HepG2 (cell line): ENCODE data around the gene SNCG. TPM values are rescaled to one million over a fixed set of nuclear protein-coding genes. Genes with fewer than 3 reads are reported as not detected.
"Not testable (repeated sequence)": the region's sequence is repeated elsewhere in the genome, so short reads cannot be mapped to it uniquely, and the experiment has no call there.

Experiments used
- ATAC-seq: fragments of 200-7000 bp; cut with Tn5 transposase; 3 replicates; pipeline ENCODE4 v1.9.1; 2020; ENCODE audit warnings: mild to moderate bottlenecking, moderate library complexity
- BruUV-seq: library from RNA; stranded (reverse); fragments of 400-500 nt; replicated peaks from 2 replicates; lab custom pipeline; 2021; lab: Mats Ljungman, UMichigan
- CTCF ChIA-PET: fragments of 300-600 bp; formaldehyde crosslinking; extraction: SDS; loops from one replicate; lab custom pipeline; 2021; ENCODE audit warnings: low total read pairs, inconsistent platforms, low intra/inter-chr PET ratio; lab: Yijun Ruan, JAX
- POLR2A ChIA-PET: fragments of 350-600 bp; sonication (Branson Sonifier 250); formaldehyde crosslinking; loops from one replicate; lab custom pipeline; 2020; ENCODE audit warnings: antibody characterized with exemption, inconsistent platforms; lab: Yijun Ruan, JAX
- DNase-seq: peaks from one replicate; pipeline ENCODE4 v3.0.0-alpha.2; 2015; ENCODE audit warnings: low spot score
- FAIRE-seq: peaks from 3 replicates; lab custom pipeline; 2011; peaks lifted over from hg19 to GRCh38; lab: Jason Lieb, UNC
- H2AFZ ChIP-seq: one replicate; pipeline ENCODE4 v1.6.1; 2011; ENCODE audit warnings: low read length, inconsistent platforms
- H3K27ac ChIP-seq: fragments of 300-600 bp; 3 replicates; pipeline ENCODE4 v1.8.0; 2011; ENCODE audit warnings: mixed run types, mild to moderate bottlenecking, mixed read lengths, low read length, inconsistent platforms; ENCODE audit not compliant: insufficient read depth; ENCODE audit errors: extremely low read length
- H3K27me3 ChIP-seq, 2 experiments: fragments of 200-600 bp in 1 of 2; 2 replicates in 1 of 2; 3 replicates in 1 of 2; pipeline versions ENCODE4 v1.6.0 to v1.8.0; 2011; ENCODE audit warnings: low read length in 2 of 2, mild to moderate bottlenecking in 2 of 2, moderate library complexity in 2 of 2, inconsistent platforms in 1 of 2; ENCODE audit not compliant: insufficient read depth in 2 of 2, control insufficient read depth in 1 of 2
- H3K36me3 ChIP-seq, 2 experiments: fragments of 200-600 bp in 1 of 2; replicated peaks in 1 of 2; 2 replicates in 1 of 2; 3 replicates in 1 of 2; pipeline versions ENCODE4 v1.5.1 to v1.8.0; 2011; ENCODE audit warnings: low read length in 2 of 2, inconsistent platforms in 1 of 2; ENCODE audit not compliant: insufficient read depth in 2 of 2, control insufficient read depth in 1 of 2
- H3K4me1 ChIP-seq: 2 replicates; pipeline ENCODE4 v1.5.1; 2012; ENCODE audit warnings: low read length, inconsistent platforms; ENCODE audit not compliant: insufficient read depth
- H3K4me2 ChIP-seq: 2 replicates; pipeline ENCODE4 v1.6.0; 2011; ENCODE audit warnings: low read depth, low read length, inconsistent platforms
- H3K4me3 ChIP-seq, 3 experiments: fragments of 200-600 bp in 1 of 3; sonication (generic), shearing (Covaris generic) in 1 of 3; replicated peaks in 1 of 3; 2 replicates each; pipeline ENCODE4 v1.5.1; 2011 to 2016; ENCODE audit warnings: low read length in 3 of 3, inconsistent platforms in 2 of 3, low read depth in 2 of 3, mild to moderate bottlenecking in 2 of 3, control low read depth in 1 of 3, mixed read lengths in 1 of 3; ENCODE audit not compliant: insufficient read depth in 1 of 3
- H3K79me2 ChIP-seq: one replicate; pipeline ENCODE4 v1.6.1; 2011; ENCODE audit warnings: low read length, inconsistent platforms; ENCODE audit not compliant: insufficient read depth
- H3K9ac ChIP-seq: 2 replicates; pipeline ENCODE4 v1.6.0; 2011; ENCODE audit warnings: mild to moderate bottlenecking, low read depth, low read length, inconsistent platforms; ENCODE audit not compliant: insufficient read depth
- H3K9me3 ChIP-seq: 2 replicates; pipeline ENCODE4 v1.5.1; 2012; ENCODE audit warnings: mild to moderate bottlenecking, low read length
- H4K20me1 ChIP-seq: 2 replicates; pipeline ENCODE4 v1.6.0; 2011; ENCODE audit warnings: inconsistent platforms, mild to moderate bottlenecking, low read length, moderate library complexity; ENCODE audit not compliant: insufficient read depth
- HOXA5 ChIP-seq: sonication (generic); formaldehyde crosslinking; IDR thresholded peaks from 2 replicates; pipeline ENCODE4 v1.4.0; 2020; ENCODE audit warnings: missing genetic modification reagents
- MLLT10 ChIP-seq: sonication (generic); formaldehyde crosslinking; IDR thresholded peaks from 2 replicates; pipeline ENCODE4 v1.4.0; 2020; ENCODE audit warnings: missing genetic modification reagents
- MZF1 ChIP-seq: sonication (generic); formaldehyde crosslinking; IDR thresholded peaks from 2 replicates; pipeline ENCODE4 v1.8.1; 2023; ENCODE audit warnings: mild to moderate bottlenecking, missing genetic modification reagents, borderline replicate concordance
- PAF1 ChIP-seq: IDR thresholded peaks from 2 replicates; pipeline ENCODE4 v1.6.1; 2016; ENCODE audit warnings: missing genetic modification reagents, missing compliant biosample characterization
- RFXANK ChIP-seq: IDR thresholded peaks from 2 replicates; pipeline ENCODE4 v1.6.1; 2016
- TIGD3 ChIP-seq: sonication (generic); formaldehyde crosslinking; IDR thresholded peaks from 2 replicates; pipeline ENCODE4 v1.5.1; 2020; ENCODE audit warnings: mild to moderate bottlenecking, missing genetic modification reagents, borderline replicate concordance
- ZNF34 ChIP-seq: sonication (generic); formaldehyde crosslinking; IDR thresholded peaks from 2 replicates; pipeline ENCODE4 v1.4.0; 2020; ENCODE audit warnings: mild to moderate bottlenecking, missing genetic modification reagents, borderline replicate concordance
- ZNF556 ChIP-seq: sonication (generic); formaldehyde crosslinking; IDR thresholded peaks from 2 replicates; pipeline ENCODE4 v1.4.0; 2020; ENCODE audit warnings: mild to moderate bottlenecking, missing genetic modification reagents, borderline replicate concordance
- ZNF614 ChIP-seq: IDR thresholded peaks from 2 replicates; pipeline ENCODE4 v1.6.1; 2018; ENCODE audit warnings: missing biosample characterization, missing genetic modification reagents, inconsistent platforms, borderline replicate concordance
- ZSCAN22 ChIP-seq: sonication (generic); formaldehyde crosslinking; IDR thresholded peaks from 2 replicates; pipeline ENCODE4 v1.4.0; 2020; ENCODE audit warnings: mild to moderate bottlenecking, missing genetic modification reagents
- WGBS: methylation state at CpG from one replicate; pipeline ENCODE4 v1.1.6; 2017; ENCODE audit warnings: low lambda C conversion rate; 5-methylcytosine and 5-hydroxymethylcytosine counted together
- in situ Hi-C: cut with HindIII; loops from 2 replicates; pipeline ENCODE4 v1.10.0; 2017; ENCODE audit warnings: low pct_unique_long_range_greater_than_20kb; ENCODE audit not compliant: extremely low pct_ligation_motif_present
- intact Hi-C: fragments of 100-400 bp; cut with micrococcal nuclease; formaldehyde crosslinking; loops from one replicate; pipeline ENCODE4 v1.10.0; 2022; ENCODE audit not compliant: unreplicated experiment
- polyA plus RNA-seq, 8 experiments: library from polyadenylated mRNA; depleted of rRNA in 3 of 8; stranded (reverse) in 7 of 8; unstranded in 1 of 8; fragments of >200 nt; fragmentation: Illumina TruSeq in 4 of 8; extraction: Trizol in 4 of 8; gene quantifications; 2 replicates each; pipeline versions ENCODE4 v1.2.1 to v1.2.3, GENCODE V29; 2011 to 2016; ENCODE audit warnings: low read depth in 4 of 8, missing spikeins in 1 of 8, mixed read lengths in 1 of 8; ENCODE audit not compliant: insufficient read depth in 1 of 8
- total RNA-seq, 5 experiments: library from RNA; depleted of rRNA; stranded (reverse); fragments of >200 nt; fragmentation: Illumina TruSeq; extraction: Trizol; gene quantifications; 2 replicates each; pipeline ENCODE4 v1.2.3, GENCODE V29; 2016; ENCODE audit warnings: low read depth in 1 of 5

The SNCG gene
- total and polyA plus RNA-seq, 2 of the 13 experiments (the other 11 are each of a cell fraction or from before 2014, with no cell fraction given), result 0.22 to 0.91 TPM

GRCh38 chr10:86981020-86981419 is 22.6 kb downstream of the SNCG start:
- CTCF ChIA-PET, in situ Hi-C loops, DNase-seq, BruUV-seq, H3K9ac ChIP-seq, H3K4me2 ChIP-seq, H2AFZ ChIP-seq, H3K79me2 ChIP-seq, H3K9me3 ChIP-seq, H3K36me3 ChIP-seq, POLR2A ChIA-PET, H3K27me3 ChIP-seq, ATAC-seq, H4K20me1 ChIP-seq, H3K4me1 ChIP-seq, H3K4me3 ChIP-seq, H3K27ac ChIP-seq, intact Hi-C loops, FAIRE-seq: not testable (repeated sequence)
- 13% methylated on average over 5 of the region's 6 CpGs for WGBS

GRCh38 chr10:86981716-86982115 is 23.3 kb downstream of the SNCG start:
- FAIRE-seq (no peak), DNase-seq (no peak), ATAC-seq (no peak)
- Histone ChIP-seq H3K4me3 (no peak overlapping the region), H3K27me3 (no peaks in the 10 kb centered on the region; a peak in 1 of 5 replicates), H3K4me1 (no peaks in the 10 kb centered on the region), H3K9me3 (no peaks in the 10 kb centered on the region), H3K36me3 (no peaks in the 10 kb centered on the region), H3K79me2 (no peaks in the 10 kb centered on the region), H3K27ac (no peak overlapping the region), H2AFZ (no peak overlapping the region), H3K9ac (no peak overlapping the region), H4K20me1 (no peaks in the 10 kb centered on the region), H3K4me2 (no peak overlapping the region)
- ChIA-PET CTCF (no interaction called here), POLR2A (no interaction called here)
- no TSS peak for BruUV-seq
- TF ChIP-seq RFXANK (CRISPR knock-in tag) (no peak), MLLT10 (CRISPR knock-in tag) (no peak), MZF1 (no peak), ZSCAN22 (CRISPR knock-in tag) (no peak), ZNF556 (CRISPR knock-in tag) (no peak), ZNF614 (CRISPR knock-in tag) (no peak), HOXA5 (CRISPR knock-in tag) (no peak), TIGD3 (no peak), ZNF34 (no peak), PAF1 (CRISPR knock-in tag) (no peak)
- intact Hi-C loops, result no loop called here
- in situ Hi-C loops, result no loop called here
- 35% methylated on average over 5 of the region's 5 CpGs for WGBS

- H3K27ac ChIP-seq, H3K79me2 ChIP-seq, H3K9me3 ChIP-seq, H3K36me3 ChIP-seq, intact Hi-C loops, ATAC-seq, H3K4me1 ChIP-seq, CTCF ChIA-PET, FAIRE-seq, H3K4me3 ChIP-seq, H3K27me3 ChIP-seq, H3K4me2 ChIP-seq, BruUV-seq, DNase-seq, POLR2A ChIA-PET, in situ Hi-C loops, H3K9ac ChIP-seq, H4K20me1 ChIP-seq, H2AFZ ChIP-seq: not testable (repeated sequence)
- 62% methylated on average over 4 of the region's 4 CpGs for WGBS
Observed at GRCh38 chr10:86984498-86984897, 26.1 kb downstream of the SNCG start.
